GM12878 (cell line): Measurements from ENCODE around the gene C1S. TPM values are rescaled to one million over a fixed set of nuclear protein-coding genes. Genes with fewer than 3 reads are reported as not detected.

Experiments
- ATAC-seq: fragments of 200-7000 bp; cut with Tn5 transposase; 3 replicates; pipeline ENCODE4 v1.9.1; 2020; ENCODE audit warnings: mild to moderate bottlenecking, moderate library complexity
- BruUV-seq: library from RNA; stranded (reverse); fragments of 400-500 nt; replicated peaks from 2 replicates; lab custom pipeline; 2021; lab: Mats Ljungman, UMichigan
- CTCF ChIA-PET: fragments of 300-600 bp; sonication (Branson Sonifier 250); formaldehyde crosslinking; extraction: SDS; loops from one replicate; lab custom pipeline; 2021; ENCODE audit warnings: inconsistent platforms; lab: Yijun Ruan, JAX
- POLR2A ChIA-PET: fragments of 350-600 bp; formaldehyde crosslinking; extraction: SDS; loops from one replicate; lab custom pipeline; 2021; ENCODE audit warnings: inconsistent platforms; lab: Charles Lee
- RAD21 ChIA-PET: fragments of 300-600 bp; sonication (Branson Sonifier 250); formaldehyde crosslinking; loops from one replicate; lab custom pipeline; 2023; ENCODE audit warnings: antibody characterized with exemption; ENCODE audit not compliant: unreplicated experiment; lab: Charles Lee
- SMC1A ChIA-PET: fragments of 300-600 bp; sonication (Branson Sonifier 250); formaldehyde crosslinking; loops from one replicate; lab custom pipeline; 2023; ENCODE audit not compliant: unreplicated experiment, uncharacterized antibody; lab: Charles Lee
- DNase-seq: peaks from one replicate; pipeline ENCODE4 v3.0.0-alpha.2; 2011; ENCODE audit warnings: low read depth, low spot score
- FAIRE-seq: peaks from 3 replicates; lab custom pipeline; 2011; peaks lifted over from hg19 to GRCh38; lab: Jason Lieb, UNC
- H2AFZ ChIP-seq: 2 replicates; pipeline ENCODE4 v1.6.0; 2011; ENCODE audit warnings: low read depth, low read length, control low read depth; ENCODE audit not compliant: control insufficient read depth
- H3K27ac ChIP-seq: 2 replicates; pipeline ENCODE4 v1.5.1; 2011; ENCODE audit warnings: control low read depth; ENCODE audit not compliant: control insufficient read depth, insufficient read depth
- H3K27me3 ChIP-seq, 2 experiments: replicated peaks in 1 of 2; 2 replicates each; pipeline versions ENCODE4 v1.6.0 to v1.6.1; 2011; ENCODE audit warnings: low read length in 1 of 2; ENCODE audit not compliant: control insufficient read depth in 2 of 2, insufficient read depth in 2 of 2
- H3K36me3 ChIP-seq, 2 experiments: 2 replicates each; pipeline ENCODE4 v1.5.1; 2011; ENCODE audit warnings: low read length in 1 of 2; ENCODE audit not compliant: control insufficient read depth in 2 of 2, insufficient read depth in 2 of 2
- H3K4me1 ChIP-seq: 2 replicates; pipeline ENCODE4 v1.6.1; 2011; ENCODE audit warnings: mild to moderate bottlenecking, low read length, moderate library complexity, mixed read lengths; ENCODE audit not compliant: control insufficient read depth, insufficient read depth
- H3K4me2 ChIP-seq: 2 replicates; pipeline ENCODE4 v1.6.0; 2011; ENCODE audit warnings: control low read depth; ENCODE audit not compliant: control insufficient read depth, insufficient read depth
- H3K4me3 ChIP-seq: fragments of 200-600 bp; sonication (generic); 2 replicates; pipeline ENCODE4 v1.5.1; 2016
- H3K79me2 ChIP-seq: 2 replicates; pipeline ENCODE4 v1.6.0; 2011; ENCODE audit warnings: low read length; ENCODE audit not compliant: control insufficient read depth, insufficient read depth
- H3K9ac ChIP-seq: 2 replicates; pipeline ENCODE4 v1.8.0; 2011; ENCODE audit warnings: low read length, control low read depth, mixed read lengths; ENCODE audit not compliant: control insufficient read depth, insufficient read depth
- H3K9me3 ChIP-seq: replicated peaks from 3 replicates; pipeline ENCODE4 v1.5.1; 2011; ENCODE audit warnings: mild to moderate bottlenecking, low read length; ENCODE audit not compliant: control insufficient read depth, insufficient read depth
- H4K20me1 ChIP-seq: 2 replicates; pipeline ENCODE4 v1.6.0; 2011; ENCODE audit not compliant: control insufficient read depth, insufficient read depth
- ATF3 ChIP-seq: IDR thresholded peaks from 2 replicates; pipeline ENCODE4 v1.6.1; 2011; ENCODE audit warnings: low read depth, mild to moderate bottlenecking, low read length, moderate library complexity, borderline replicate concordance; ENCODE audit errors: extremely low read depth
- BHLHE40 ChIP-seq, 2 experiments: fragments of 450-650 bp in 1 of 2; IDR thresholded peaks; 2 replicates each; pipeline ENCODE4 v1.6.1; 2011 to 2017; ENCODE audit warnings: low read depth in 2 of 2, borderline replicate concordance in 1 of 2, improper control_type of control experiment in 1 of 2, low read length in 1 of 2, mild to moderate bottlenecking in 1 of 2
- CREB1 ChIP-seq: IDR thresholded peaks from 2 replicates; pipeline ENCODE4 v1.6.1; 2012; ENCODE audit warnings: low read depth, mild to moderate bottlenecking, inconsistent platforms
- DPF2 ChIP-seq: fragments of 450-650 bp; IDR thresholded peaks from 2 replicates; pipeline ENCODE4 v1.6.1; 2017; ENCODE audit warnings: mild to moderate bottlenecking
- EZH2 ChIP-seq: IDR thresholded peaks from 2 replicates; pipeline ENCODE4 v1.6.1; 2012; ENCODE audit warnings: low read depth, mild to moderate bottlenecking, control low read depth, inconsistent platforms, low read length, borderline replicate concordance; ENCODE audit not compliant: control insufficient read depth
- GATAD2B ChIP-seq: fragments of 450-650 bp; conservative IDR thresholded peaks from 2 replicates; pipeline ENCODE4 v1.6.1; 2017; ENCODE audit warnings: low read depth, mild to moderate bottlenecking, moderate library complexity
- MEF2B ChIP-seq: fragments of 450-650 bp; IDR thresholded peaks from 2 replicates; pipeline ENCODE4 v1.6.1; 2018; ENCODE audit warnings: mild to moderate bottlenecking, moderate library complexity; ENCODE audit not compliant: partially characterized antibody, poor library complexity, severe bottlenecking
- SIX5 ChIP-seq: IDR thresholded peaks from 2 replicates; pipeline ENCODE4 v1.6.1; 2011; ENCODE audit warnings: mild to moderate bottlenecking, low read depth, low read length, moderate library complexity; ENCODE audit not compliant: severe bottlenecking
- SUZ12 ChIP-seq: fragments of 200-600 bp; sonication (generic); IDR thresholded peaks from one replicate; pipeline ENCODE4 v1.6.1; 2018; ENCODE audit warnings: antibody characterized with exemption, mild to moderate bottlenecking; ENCODE audit not compliant: unreplicated experiment
- TAF1 ChIP-seq: IDR thresholded peaks from 2 replicates; pipeline ENCODE4 v1.6.1; 2011; ENCODE audit warnings: mild to moderate bottlenecking, low read depth, low read length, borderline replicate concordance
- TCF12 ChIP-seq: IDR thresholded peaks from 2 replicates; pipeline ENCODE4 v1.6.1; 2011; ENCODE audit warnings: low read depth, mild to moderate bottlenecking, low read length
- TCF7 ChIP-seq: IDR thresholded peaks from 2 replicates; pipeline ENCODE4 v1.6.1; 2014; ENCODE audit warnings: antibody characterized with exemption, borderline replicate concordance
- ZBED1 ChIP-seq: IDR thresholded peaks from 2 replicates; pipeline ENCODE4 v1.6.1; 2016; ENCODE audit warnings: borderline replicate concordance
- ZBTB4 ChIP-seq: fragments of 450-650 bp; formaldehyde crosslinking; IDR thresholded peaks from 2 replicates; pipeline ENCODE4 v1.4.0; 2022; ENCODE audit warnings: mild to moderate bottlenecking, moderate library complexity
- whole genome bisulfite sequencing: methylation state at CpG from one replicate; pipeline ENCODE4 v1.1.6; 2016; ENCODE audit warnings: low lambda C conversion rate; ENCODE audit not compliant: insufficient replicate concordance, insufficient coverage; ENCODE audit errors: missing lambda C conversion rate; 5-methylcytosine and 5-hydroxymethylcytosine counted together
- in situ Hi-C: fragments of 300-500 bp; cut with MboI; formaldehyde crosslinking; loops from 9 replicates; pipeline ENCODE4 v1.14.3; 2018; ENCODE audit warnings: mixed read lengths
- intact Hi-C: fragments of 100-400 bp; cut with micrococcal nuclease; formaldehyde crosslinking; loops from one replicate; pipeline ENCODE4 v1.14.2; 2022; ENCODE audit not compliant: unreplicated experiment
- polyA plus RNA-seq, 11 experiments: library from polyadenylated mRNA; depleted of rRNA in 4 of 11; unstranded in 6 of 11; stranded (reverse) in 5 of 11; fragments of >200 nt; fragmentation: Nextera tagmentation in 4 of 11; fragmentation: Illumina TruSeq in 1 of 11; extraction: Ambion mirVana in 4 of 11; extraction: Trizol in 1 of 11; gene quantifications; 1 replicate in 1 of 11; 2 replicates in 10 of 11; pipeline versions ENCODE4 v1.2.1 to v1.2.3, GENCODE V29; 2011 to 2016; ENCODE audit warnings: inconsistent platforms in 2 of 11, missing spikeins in 2 of 11, low read depth in 1 of 11
- total RNA-seq, 4 experiments: library from RNA; depleted of rRNA in 3 of 4; stranded (reverse); fragments of >200 nt in 3 of 4; fragmentation: Illumina TruSeq in 1 of 4; extraction: Trizol in 1 of 4; gene quantifications; 2 replicates each; pipeline versions ENCODE4 v1.2.1 to v1.2.3, GENCODE V29; 2013 to 2021

Gene C1S
- total and polyA plus RNA-seq, 10 of the 15 experiments (the other 5 are each of a cell fraction or from before 2014, with no cell fraction given), result 0.10 to 1.4 (median 0.42) TPM

GRCh38 chr12:7116916-7117315 is 56.4 kb downstream of the C1S start:
- FAIRE-seq, result no peak
- 94% methylated on average over 9 of the region's 9 CpGs for WGBS
- no TSS peak for BruUV-seq

GRCh38 chr12:7117670-7118069 is 57.2 kb downstream of the C1S start:
- in situ Hi-C loops (no loop called here), intact Hi-C loops (no loop called here)
- H3K27me3 ChIP-seq, result no peaks in the 10 kb centered on the region
- no peak overlapping the region for H3K4me2 ChIP-seq
- CTCF ChIA-PET, result no interaction called here
- H3K9me3 ChIP-seq, result no peaks in the 10 kb centered on the region
- H4K20me1 ChIP-seq, result no peaks in the 10 kb centered on the region
- BruUV-seq, result no TSS peak
- H3K36me3 ChIP-seq, result peaks cover 0 to 32% of the 10 kb centered on the region in 2 experiments; a peak in 3 of 4 replicates
- no peak for DNase-seq
- H2AFZ ChIP-seq, result no peak overlapping the region
- H3K4me1 ChIP-seq, result peaks cover 5% of the 10 kb centered on the region
- peaks cover 4% of the 10 kb centered on the region; the same call in 1 of the 2 replicates for H3K79me2 ChIP-seq
- ATAC-seq, result no peak
- no peak overlapping the region for H3K27ac ChIP-seq
- H3K4me3 ChIP-seq, result no peak overlapping the region
- FAIRE-seq, result no peak
- RAD21 ChIA-PET, result no interaction called here
- H3K9ac ChIP-seq, result no peak overlapping the region
- POLR2A ChIA-PET, result no interaction called here
- 97% methylated on average over 3 of the region's 3 CpGs for WGBS
- SMC1A ChIA-PET, result no interaction called here
- no peak for TF ChIP-seq TCF12
- no peak for TF ChIP-seq BHLHE40 (IDR thresholded peaks at IDR 0.05; ENCODE audit: borderline replicate concordance in 1 of 2, low read depth in 2 of 2, low read length in 1 of 2)
- TF ChIP-seq ATF3, result no peak
- TF ChIP-seq ZBED1, result no peak
- TF ChIP-seq SIX5, result no peak
- TF ChIP-seq TAF1, result no peak
- TF ChIP-seq CREB1, result no peak
- no peak for TF ChIP-seq MEF2B
- no peak for TF ChIP-seq ZBTB4 (CRISPR knock-in tag)
- no peak for TF ChIP-seq TCF7
- no peak for TF ChIP-seq EZH2

More at GRCh38 chr12:7116916-7117315, 56.4 kb downstream of the C1S start:
- RAD21 ChIA-PET, result no interaction called here
- CTCF ChIA-PET, result no interaction called here
- H2AFZ ChIP-seq, result no peak overlapping the region
- in situ Hi-C loops, result no loop called here
- SMC1A ChIA-PET, result interaction anchor here (0.6 kb wide), 1 partner anchor 8 kb away, joined by 3 read pairs; no protein-coding TSS in a partner anchor
- POLR2A ChIA-PET, result no interaction called here
- peaks cover 6% of the 10 kb centered on the region for H3K4me1 ChIP-seq
- no peak for TF ChIP-seq DPF2
- TF ChIP-seq GATAD2B, result no peak
- TF ChIP-seq SUZ12, result no peak
- TF ChIP-seq EZH2, result no peak
- H3K4me3 ChIP-seq, result no peak overlapping the region
- no peak overlapping the region for H3K27ac ChIP-seq
- H3K36me3 ChIP-seq, result peaks cover 0 to 32% of the 10 kb centered on the region in 2 experiments; a peak in 3 of 4 replicates
- no peak overlapping the region for H3K9ac ChIP-seq
- H3K4me2 ChIP-seq, result no peak overlapping the region
- H3K9me3 ChIP-seq, result no peaks in the 10 kb centered on the region
- no peaks in the 10 kb centered on the region for H3K27me3 ChIP-seq
- peaks cover 4% of the 10 kb centered on the region; the same call in 1 of the 2 replicates for H3K79me2 ChIP-seq
- ATAC-seq, result no peak
- DNase-seq, result no peak
- intact Hi-C loops, result no loop called here
- H4K20me1 ChIP-seq, result no peaks in the 10 kb centered on the region
